Measurements from ENCODE around the gene NUBPL. TPM values are rescaled to one million over a fixed set of nuclear protein-coding genes. Genes with fewer than 3 reads are reported as not detected.

NUBPL gene
- total and polyA plus RNA-seq, 2 experiments from 2014 or later: 22.9 to 30.8 TPM

DNA sequence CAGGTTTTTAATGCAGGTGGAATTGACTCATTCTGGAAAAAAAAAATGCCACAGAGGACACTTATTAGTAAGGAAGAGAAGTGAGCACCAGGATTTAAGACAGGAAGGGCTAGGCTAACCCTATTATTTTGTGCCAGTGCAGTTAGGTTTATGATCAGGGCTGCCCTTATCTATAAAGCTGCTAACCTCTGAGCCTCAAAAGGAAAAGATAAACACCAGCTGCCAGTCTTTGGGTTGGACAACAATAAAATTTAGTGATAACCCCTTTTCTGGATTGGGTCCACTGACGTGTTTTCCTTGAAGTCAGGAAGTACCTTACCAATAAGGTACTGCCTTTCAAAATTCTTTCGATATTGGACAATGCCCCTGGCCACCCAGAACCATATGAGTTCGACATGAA lies 128.9 kb downstream of the NUBPL start:
- no peak for DNase-seq (ENCODE audit: low read depth in 1 of 2, low spot score in 1 of 2)
- no peaks in the 10 kb centered on the region for H3K4me1 ChIP-seq (ENCODE audit: low read depth)
- H3K27me3 ChIP-seq: no peaks in the 10 kb centered on the region
- H3K9me3 ChIP-seq (ENCODE audit: low read depth): no peaks in the 10 kb centered on the region
- H3K36me3 ChIP-seq: no peaks in the 10 kb centered on the region
- no peak overlapping the region for H3K4me3 ChIP-seq
- TF ChIP-seq, protein P1, sequence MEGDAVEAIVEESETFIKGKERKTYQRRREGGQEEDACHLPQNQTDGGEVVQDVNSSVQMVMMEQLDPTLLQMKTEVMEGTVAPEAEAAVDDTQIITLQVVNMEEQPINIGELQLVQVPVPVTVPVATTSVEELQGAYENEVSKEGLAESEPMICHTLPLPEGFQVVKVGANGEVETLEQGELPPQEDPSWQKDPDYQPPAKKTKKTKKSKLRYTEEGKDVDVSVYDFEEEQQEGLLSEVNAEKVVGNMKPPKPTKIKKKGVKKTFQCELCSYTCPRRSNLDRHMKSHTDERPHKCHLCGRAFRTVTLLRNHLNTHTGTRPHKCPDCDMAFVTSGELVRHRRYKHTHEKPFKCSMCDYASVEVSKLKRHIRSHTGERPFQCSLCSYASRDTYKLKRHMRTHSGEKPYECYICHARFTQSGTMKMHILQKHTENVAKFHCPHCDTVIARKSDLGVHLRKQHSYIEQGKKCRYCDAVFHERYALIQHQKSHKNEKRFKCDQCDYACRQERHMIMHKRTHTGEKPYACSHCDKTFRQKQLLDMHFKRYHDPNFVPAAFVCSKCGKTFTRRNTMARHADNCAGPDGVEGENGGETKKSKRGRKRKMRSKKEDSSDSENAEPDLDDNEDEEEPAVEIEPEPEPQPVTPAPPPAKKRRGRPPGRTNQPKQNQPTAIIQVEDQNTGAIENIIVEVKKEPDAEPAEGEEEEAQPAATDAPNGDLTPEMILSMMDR (IDR thresholded peaks at IDR 0.05; ENCODE audit: low read depth, low read length): no peak
- H3K27ac ChIP-seq: no peak overlapping the region

DNA sequence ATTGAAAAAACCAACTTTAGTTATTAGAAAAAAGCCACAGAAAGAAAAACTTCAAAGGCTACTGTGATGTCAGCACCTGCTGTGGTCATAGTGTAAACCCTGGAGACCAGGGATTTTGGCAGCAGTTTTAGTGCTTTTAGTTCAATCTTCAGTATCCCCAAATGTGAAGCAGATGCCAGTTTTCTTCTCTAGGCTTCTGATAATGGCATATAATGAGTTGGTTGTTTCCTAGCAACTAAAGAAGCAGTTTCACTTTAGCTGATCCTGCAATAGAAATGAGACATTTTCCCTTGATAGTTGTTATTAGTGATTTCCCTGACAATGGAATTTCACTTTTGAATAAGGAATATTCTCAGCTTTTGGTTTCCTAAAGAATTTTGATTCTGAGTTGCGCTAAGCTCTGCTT lies 131.2 kb downstream of the NUBPL start:
- Histone ChIP-seq H3K9me3 (ENCODE audit: low read depth) (no peaks in the 10 kb centered on the region), H3K27ac (no peak overlapping the region), H3K27me3 (no peaks in the 10 kb centered on the region), H3K4me1 (ENCODE audit: low read depth) (no peaks in the 10 kb centered on the region), H3K36me3 (no peaks in the 10 kb centered on the region), H3K4me3 (no peak overlapping the region)
- TF ChIP-seq, protein P1 (IDR thresholded peaks at IDR 0.05; ENCODE audit: low read depth, low read length): no peak
- peak in 1 of 2 donors; percentile 25 for DNase-seq (ENCODE audit: low read depth in 1 of 2, low spot score in 1 of 2)

DNA sequence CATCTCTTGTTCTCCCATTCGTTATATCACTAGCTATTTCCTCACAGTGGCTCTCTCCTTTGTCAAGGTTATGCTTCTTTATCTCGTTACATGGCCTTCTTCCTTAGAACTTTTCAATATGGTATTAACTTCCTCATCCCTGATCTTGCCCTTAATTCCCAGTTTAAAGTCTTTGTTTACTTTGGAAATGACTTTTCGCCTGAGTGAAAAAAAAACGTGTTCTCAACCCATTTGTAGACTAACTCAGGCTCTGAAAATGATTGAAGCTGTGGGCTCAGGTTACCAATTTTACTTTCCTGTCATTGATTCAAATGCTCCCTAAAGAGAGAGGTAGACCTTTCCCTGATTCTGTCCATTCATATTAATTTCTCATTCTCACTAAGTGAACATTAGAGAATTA lies 135.2 kb downstream of the NUBPL start:
- no peaks in the 10 kb centered on the region for H3K4me1 ChIP-seq (ENCODE audit: low read depth)

DNA sequence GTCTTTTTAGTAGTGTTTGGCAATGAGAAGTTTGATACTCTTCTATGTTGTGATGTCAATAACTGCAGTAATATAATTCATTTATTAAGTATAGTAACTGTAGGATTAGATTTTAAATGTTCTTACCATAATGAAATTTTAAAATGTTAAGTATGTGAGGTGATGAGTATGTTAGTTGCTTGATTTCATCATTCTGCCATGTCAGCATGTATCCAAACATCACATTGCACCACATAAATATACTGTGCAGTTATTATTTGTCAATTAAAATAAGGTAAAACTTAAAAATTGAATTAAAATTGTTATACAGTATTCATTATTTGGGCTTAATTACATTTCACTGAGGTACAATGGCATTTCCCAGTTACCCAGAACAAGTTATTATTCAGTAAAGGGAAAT lies 138.6 kb downstream of the NUBPL start:
- H3K9me3 ChIP-seq (ENCODE audit: low read depth): peaks cover 2% of the 10 kb centered on the region
- no peaks in the 10 kb centered on the region for H3K27me3 ChIP-seq
- TF ChIP-seq, protein P1 (IDR thresholded peaks at IDR 0.05; ENCODE audit: low read depth, low read length): no peak
- no peak for DNase-seq (ENCODE audit: low read depth in 1 of 2, low spot score in 1 of 2)
- no peak overlapping the region for H3K4me3 ChIP-seq
- no peak overlapping the region for H3K27ac ChIP-seq
- no peaks in the 10 kb centered on the region for H3K4me1 ChIP-seq (ENCODE audit: low read depth)
- H3K36me3 ChIP-seq: no peaks in the 10 kb centered on the region

More for the DNA sequence above, 135.2 kb downstream of the NUBPL start:
- H3K4me3 ChIP-seq: no peak overlapping the region
- no peaks in the 10 kb centered on the region for H3K27me3 ChIP-seq
- peaks cover 2% of the 10 kb centered on the region for H3K9me3 ChIP-seq (ENCODE audit: low read depth)
- no peak for DNase-seq (ENCODE audit: low read depth in 1 of 2, low spot score in 1 of 2)
- TF ChIP-seq, protein P1 (IDR thresholded peaks at IDR 0.05; ENCODE audit: low read depth, low read length): no peak
- H3K27ac ChIP-seq: no peak overlapping the region
- H3K36me3 ChIP-seq: no peaks in the 10 kb centered on the region

DNA sequence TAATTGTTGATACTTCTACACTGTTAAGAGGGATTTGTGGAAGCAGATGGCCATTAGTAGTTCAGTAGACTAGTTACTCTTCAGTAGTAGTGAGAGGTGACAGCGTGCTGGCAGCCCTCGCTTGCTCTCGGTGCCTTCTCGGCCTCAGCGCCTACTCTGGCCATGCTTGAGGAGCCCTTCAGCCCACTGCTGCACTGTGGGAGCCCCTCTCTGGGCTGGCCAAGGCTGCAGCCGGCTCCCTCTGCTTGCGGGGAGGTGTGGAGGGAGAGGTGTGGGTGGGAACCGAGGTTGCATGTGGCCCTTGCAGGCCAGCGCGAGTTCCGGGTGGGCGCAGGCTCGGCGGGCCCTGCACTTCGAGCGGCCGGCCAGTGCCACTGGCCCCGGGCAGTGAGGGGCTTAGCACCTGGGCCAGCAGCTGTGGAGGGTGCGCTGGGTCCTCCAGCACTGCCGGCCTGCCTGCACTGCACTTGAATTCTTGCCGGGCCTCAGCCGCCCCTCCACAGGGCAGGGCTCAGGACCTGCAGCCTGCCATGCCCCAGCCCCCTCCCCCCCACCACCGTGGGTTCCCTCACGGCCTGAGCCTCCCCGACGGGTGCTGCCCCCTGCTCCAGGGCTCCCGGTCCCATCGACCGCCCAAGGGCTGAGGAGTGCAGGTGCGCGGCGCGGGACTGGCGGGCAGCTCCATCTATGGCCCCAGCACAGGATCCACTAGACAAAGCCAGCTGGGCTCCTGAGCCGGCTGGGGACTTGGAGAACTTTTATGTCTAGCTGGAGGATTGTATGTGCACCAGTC lies 139.3 kb downstream of the NUBPL start:
- Histone ChIP-seq H3K4me1 (ENCODE audit: low read depth) (no peaks in the 10 kb centered on the region), H3K27ac (no peak overlapping the region), H3K4me3 (no peak overlapping the region), H3K27me3 (no peaks in the 10 kb centered on the region), H3K36me3 (no peaks in the 10 kb centered on the region), H3K9me3 (ENCODE audit: low read depth) (peaks cover 2% of the 10 kb centered on the region)
- TF ChIP-seq, protein P1 (IDR thresholded peaks at IDR 0.05; ENCODE audit: low read depth, low read length): no peak
- DNase-seq (ENCODE audit: low read depth in 1 of 2, low spot score in 1 of 2): no peak
